ENCODE results near the gene PPFIBP2.

DNA sequence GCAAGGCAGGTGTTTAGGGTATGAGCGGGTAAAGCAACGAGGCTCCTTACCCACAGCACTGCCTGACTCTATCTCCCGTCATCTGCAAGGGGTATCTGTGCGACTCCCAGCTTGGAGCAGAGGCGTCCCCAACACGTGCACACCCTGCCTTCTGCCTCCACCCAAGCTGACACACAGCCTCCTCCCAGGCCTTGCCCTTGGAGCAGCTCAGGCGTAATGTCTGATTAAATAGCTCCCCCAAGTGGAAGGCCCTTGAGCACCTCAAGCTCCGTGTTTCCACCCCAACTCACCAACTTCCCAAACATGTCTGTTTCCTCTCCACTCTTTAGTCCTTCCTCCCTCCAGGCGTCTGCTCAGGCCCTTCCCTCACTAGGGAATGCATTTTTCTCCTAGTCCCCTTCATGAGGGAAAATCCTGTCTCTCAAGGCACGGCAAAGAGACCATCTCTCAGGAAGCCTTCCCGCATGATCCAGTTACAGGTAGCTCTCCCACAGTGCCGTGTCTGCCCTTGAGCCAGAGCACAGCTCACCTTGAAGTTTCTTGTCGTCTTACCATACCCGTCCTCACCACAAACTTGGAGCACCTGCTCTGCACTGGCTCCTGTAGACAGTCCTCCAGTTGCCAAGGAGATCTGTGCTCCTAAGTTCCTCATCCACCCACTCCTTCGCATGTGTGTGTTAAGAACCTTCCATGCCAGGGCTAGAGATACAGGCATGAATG, 143.7 kb downstream of the PPFIBP2 start:
- TF ChIP-seq, protein P1, sequence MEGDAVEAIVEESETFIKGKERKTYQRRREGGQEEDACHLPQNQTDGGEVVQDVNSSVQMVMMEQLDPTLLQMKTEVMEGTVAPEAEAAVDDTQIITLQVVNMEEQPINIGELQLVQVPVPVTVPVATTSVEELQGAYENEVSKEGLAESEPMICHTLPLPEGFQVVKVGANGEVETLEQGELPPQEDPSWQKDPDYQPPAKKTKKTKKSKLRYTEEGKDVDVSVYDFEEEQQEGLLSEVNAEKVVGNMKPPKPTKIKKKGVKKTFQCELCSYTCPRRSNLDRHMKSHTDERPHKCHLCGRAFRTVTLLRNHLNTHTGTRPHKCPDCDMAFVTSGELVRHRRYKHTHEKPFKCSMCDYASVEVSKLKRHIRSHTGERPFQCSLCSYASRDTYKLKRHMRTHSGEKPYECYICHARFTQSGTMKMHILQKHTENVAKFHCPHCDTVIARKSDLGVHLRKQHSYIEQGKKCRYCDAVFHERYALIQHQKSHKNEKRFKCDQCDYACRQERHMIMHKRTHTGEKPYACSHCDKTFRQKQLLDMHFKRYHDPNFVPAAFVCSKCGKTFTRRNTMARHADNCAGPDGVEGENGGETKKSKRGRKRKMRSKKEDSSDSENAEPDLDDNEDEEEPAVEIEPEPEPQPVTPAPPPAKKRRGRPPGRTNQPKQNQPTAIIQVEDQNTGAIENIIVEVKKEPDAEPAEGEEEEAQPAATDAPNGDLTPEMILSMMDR (IDR thresholded peaks at IDR 0.05), result peak in 5 of 6 experiments; percentile 37 to 76 (median 54)
- no peak for TF ChIP-seq POLR2A (IDR thresholded peaks at IDR 0.05)

Data from esophagus squamous epithelium (tissue), 4 donors.